NCI-H1092 treated with DMSO at 0.1 percent for 48 hours (cell line): ENCODE data around the gene NFIB.
A peak's percentile ranks its signal among the peaks of the same experiment; 100 is the strongest.

Experiments used
- DNase-seq: peaks from one replicate; lab custom pipeline; 2025; lab: John Stamatoyannopoulos, UW

The NFIB gene

GRCh38 chr9:14071484-14071883, 242.5 kb downstream of the NFIB start:
- DNase-seq: no peak

- no peak for DNase-seq
These were observed 245.3 kb downstream of the NFIB start for GRCh38 chr9:14068690-14069089.

GRCh38 chr9:14066831-14067230, 247.1 kb downstream of the NFIB start:
- peak; percentile 32 for DNase-seq

- no peak for DNase-seq
These were observed 247.9 kb downstream of the NFIB start for GRCh38 chr9:14066032-14066431.

GRCh38 chr9:14064940-14065339, 249.0 kb downstream of the NFIB start:
- DNase-seq: no peak

- no peak for DNase-seq
These were observed 250.2 kb downstream of the NFIB start for GRCh38 chr9:14063756-14064155.

- DNase-seq: peak; percentile 36
These were observed 251.2 kb downstream of the NFIB start for GRCh38 chr9:14062586-14063221.

- DNase-seq: no peak
These were observed 251.9 kb downstream of the NFIB start for GRCh38 chr9:14061936-14062585.

- DNase-seq: no peak
These were observed 255.6 kb downstream of the NFIB start for GRCh38 chr9:14058325-14058688.

GRCh38 chr9:14057368-14058324, 256.3 kb downstream of the NFIB start:
- no peak for DNase-seq

- DNase-seq: no peak
These were observed 257.6 kb downstream of the NFIB start for GRCh38 chr9:14056316-14056861.

GRCh38 chr9:14054096-14054495, 259.8 kb downstream of the NFIB start:
- no peak for DNase-seq

- DNase-seq: no peak
These were observed 261.6 kb downstream of the NFIB start for GRCh38 chr9:14052359-14052758.

GRCh38 chr9:14051419-14051818, 262.5 kb downstream of the NFIB start:
- no peak for DNase-seq

GRCh38 chr9:14043483-14043882, 270.5 kb downstream of the NFIB start:
- no peak for DNase-seq

- DNase-seq: no peak
These were observed 276.6 kb downstream of the NFIB start for GRCh38 chr9:14037331-14037730.

- DNase-seq: no peak
These were observed 280.9 kb downstream of the NFIB start for GRCh38 chr9:14033067-14033466.
